Breast epithelium (tissue), 4 donors: ENCODE results near the gene KCNK10. TPM values are rescaled to one million over a fixed set of nuclear protein-coding genes. Genes with fewer than 3 reads are reported as not detected.

Experiments used
- DNase-seq, 2 donors: peaks; one replicate each; pipeline ENCODE4 v3.0.0-alpha.2; 2019; ENCODE audit warnings: low spot score in 2 of 2
- H3K27ac ChIP-seq, 2 donors: fragments of 200-600 bp; sonication (generic) in 1 of 2; one replicate each; pipeline ENCODE4 v1.5.1; 2016 to 2019; ENCODE audit warnings: mild to moderate bottlenecking in 1 of 2
- H3K27me3 ChIP-seq, 2 donors: fragments of 200-600 bp; sonication (generic) in 1 of 2; one replicate each; pipeline versions ENCODE4 v1.5.1 to v1.6.0; 2017 to 2019; ENCODE audit warnings: control low read depth in 1 of 2, mild to moderate bottlenecking in 1 of 2
- H3K36me3 ChIP-seq: fragments of 200-600 bp; one replicate; pipeline ENCODE4 v1.5.1; 2019
- H3K4me1 ChIP-seq, 2 donors: fragments of 200-600 bp; sonication (generic); one replicate each; pipeline ENCODE4 v1.5.1; 2016 to 2019; ENCODE audit warnings: control low read depth in 1 of 2
- H3K4me3 ChIP-seq, 3 donors: fragments of 200-600 bp; sonication (generic); 1 replicate in 2 of 3; 2 replicates in 1 of 3; pipeline ENCODE4 v1.5.1; 2016 to 2019; ENCODE audit warnings: mild to moderate bottlenecking in 3 of 3, moderate library complexity in 2 of 3
- H3K9me3 ChIP-seq, 2 donors: fragments of 200-600 bp; sonication (generic) in 1 of 2; one replicate each; pipeline ENCODE4 v1.5.1; 2016 to 2019; ENCODE audit warnings: control low read depth in 1 of 2
- POLR2A ChIP-seq: fragments of 450-650 bp; IDR thresholded peaks from one replicate; pipeline ENCODE4 v1.6.1; 2016; ENCODE audit warnings: antibody characterized with exemption, mild to moderate bottlenecking, moderate library complexity
- POLR2AphosphoS5 ChIP-seq, 3 donors: sonication (generic); formaldehyde crosslinking; IDR thresholded peaks; one replicate each; pipeline ENCODE4 v1.6.1; 2017; ENCODE audit warnings: antibody characterized with exemption in 3 of 3
- intact Hi-C: fragments of 100-400 bp; cut with DNase I; formaldehyde crosslinking; loops from one replicate; pipeline ENCODE4 v1.15.1; 2023; ENCODE audit warnings: low total_unique reads
- total RNA-seq, 3 donors: library from RNA; depleted of rRNA; stranded (reverse); fragments of >200 nt; gene quantifications; one replicate each; pipeline ENCODE4 v1.1.0, GENCODE V29; 2016
- TF ChIP-seq, protein P1 (sequence below), 3 donors: fragments of 450-650 bp; IDR thresholded peaks; one replicate each; pipeline ENCODE4 v1.5.1; 2016 to 2017; ENCODE audit warnings: antibody characterized with exemption in 3 of 3, mild to moderate bottlenecking in 3 of 3, moderate library complexity in 3 of 3

Gene KCNK10
- total RNA-seq, 3 donors from 2014 or later, result 0.33 TPM; not detected in 2

GRCh38 chr14:88243946-88244345 is 79.1 kb downstream of the KCNK10 start:
- Histone ChIP-seq H3K4me3 (no peak overlapping the region), H3K9me3 (no peaks in the 10 kb centered on the region), H3K4me1 (no peaks in the 10 kb centered on the region), H3K27ac (no peak overlapping the region), H3K36me3 (no peaks in the 10 kb centered on the region), H3K27me3 (peaks cover 0 to 22% of the 10 kb centered on the region in 2 donors)
- TF ChIP-seq, protein P1, sequence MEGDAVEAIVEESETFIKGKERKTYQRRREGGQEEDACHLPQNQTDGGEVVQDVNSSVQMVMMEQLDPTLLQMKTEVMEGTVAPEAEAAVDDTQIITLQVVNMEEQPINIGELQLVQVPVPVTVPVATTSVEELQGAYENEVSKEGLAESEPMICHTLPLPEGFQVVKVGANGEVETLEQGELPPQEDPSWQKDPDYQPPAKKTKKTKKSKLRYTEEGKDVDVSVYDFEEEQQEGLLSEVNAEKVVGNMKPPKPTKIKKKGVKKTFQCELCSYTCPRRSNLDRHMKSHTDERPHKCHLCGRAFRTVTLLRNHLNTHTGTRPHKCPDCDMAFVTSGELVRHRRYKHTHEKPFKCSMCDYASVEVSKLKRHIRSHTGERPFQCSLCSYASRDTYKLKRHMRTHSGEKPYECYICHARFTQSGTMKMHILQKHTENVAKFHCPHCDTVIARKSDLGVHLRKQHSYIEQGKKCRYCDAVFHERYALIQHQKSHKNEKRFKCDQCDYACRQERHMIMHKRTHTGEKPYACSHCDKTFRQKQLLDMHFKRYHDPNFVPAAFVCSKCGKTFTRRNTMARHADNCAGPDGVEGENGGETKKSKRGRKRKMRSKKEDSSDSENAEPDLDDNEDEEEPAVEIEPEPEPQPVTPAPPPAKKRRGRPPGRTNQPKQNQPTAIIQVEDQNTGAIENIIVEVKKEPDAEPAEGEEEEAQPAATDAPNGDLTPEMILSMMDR (IDR thresholded peaks at IDR 0.05), result no peak
- TF ChIP-seq POLR2AphosphoS5 (IDR thresholded peaks at IDR 0.05), result no peak
- TF ChIP-seq POLR2A, result no peak
- intact Hi-C loops, result no loop called here
- DNase-seq, result no peak

- Histone ChIP-seq H3K9me3 (no peaks in the 10 kb centered on the region), H3K27ac (no peak overlapping the region)
- intact Hi-C loops, result no loop called here
Measured at GRCh38 chr14:88242446-88242845, 80.6 kb downstream of the KCNK10 start.

DNA sequence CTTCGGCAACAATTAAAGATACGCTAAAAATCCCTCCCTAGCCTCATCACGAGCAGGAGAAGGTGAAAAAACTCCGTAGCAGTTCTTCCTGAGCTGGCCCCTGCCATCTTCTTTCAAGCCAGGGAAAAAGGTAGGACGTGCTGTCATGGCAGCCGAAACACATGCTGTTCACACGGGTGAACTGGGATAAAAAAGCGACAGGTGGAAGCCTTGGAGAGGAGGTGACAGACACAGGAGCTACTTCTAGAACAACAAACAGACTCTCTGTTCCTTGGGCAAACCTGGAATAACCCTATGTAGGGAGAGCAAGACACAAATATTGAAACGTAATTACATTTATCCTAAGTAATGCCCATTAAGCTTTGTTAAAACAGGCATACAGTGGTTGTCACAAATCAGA is 81.3 kb downstream of the KCNK10 start:
- no peaks in the 10 kb centered on the region for H3K9me3 ChIP-seq
- intact Hi-C loops, result no loop called here

More at GRCh38 chr14:88242446-88242845, 80.6 kb downstream of the KCNK10 start:
- no peaks in the 10 kb centered on the region for H3K36me3 ChIP-seq
- no peak overlapping the region for H3K4me3 ChIP-seq
- TF ChIP-seq, protein P1 (IDR thresholded peaks at IDR 0.05), result no peak
- TF ChIP-seq POLR2A (no peak), POLR2AphosphoS5 (IDR thresholded peaks at IDR 0.05) (no peak)
- H3K4me1 ChIP-seq, result no peaks in the 10 kb centered on the region
- DNase-seq, result no peak
- H3K27me3 ChIP-seq, result peaks cover 0 to 22% of the 10 kb centered on the region in 2 donors

GRCh38 chr14:88234442-88234841 is 88.6 kb downstream of the KCNK10 start:
- Histone ChIP-seq H3K9me3 (no peaks in the 10 kb centered on the region), H3K27me3 (no peaks in the 10 kb centered on the region), H3K36me3 (no peaks in the 10 kb centered on the region)

More for the DNA sequence above, 81.3 kb downstream of the KCNK10 start:
- TF ChIP-seq POLR2AphosphoS5 (IDR thresholded peaks at IDR 0.05), result no peak
- TF ChIP-seq, protein P1 (IDR thresholded peaks at IDR 0.05), result no peak
- TF ChIP-seq POLR2A, result no peak
- Histone ChIP-seq H3K4me3 (no peak overlapping the region), H3K27me3 (peaks cover 0 to 22% of the 10 kb centered on the region in 2 donors), H3K4me1 (no peaks in the 10 kb centered on the region), H3K36me3 (no peaks in the 10 kb centered on the region), H3K27ac (no peak overlapping the region)
- no peak for DNase-seq

GRCh38 chr14:88233915-88234314 is 89.2 kb downstream of the KCNK10 start:
- no peaks in the 10 kb centered on the region for H3K27me3 ChIP-seq
- H3K36me3 ChIP-seq, result no peaks in the 10 kb centered on the region
- intact Hi-C loops, result no loop called here
- H3K9me3 ChIP-seq, result no peaks in the 10 kb centered on the region
- no peaks in the 10 kb centered on the region for H3K4me1 ChIP-seq
- no peak overlapping the region for H3K27ac ChIP-seq
- DNase-seq, result no peak
- TF ChIP-seq, protein P1 (IDR thresholded peaks at IDR 0.05), result no peak
- TF ChIP-seq POLR2AphosphoS5 (IDR thresholded peaks at IDR 0.05) (no peak), POLR2A (no peak)
- H3K4me3 ChIP-seq, result no peak overlapping the region

More at GRCh38 chr14:88234442-88234841, 88.6 kb downstream of the KCNK10 start:
- H3K4me1 ChIP-seq, result no peaks in the 10 kb centered on the region
- intact Hi-C loops, result no loop called here
- no peak for DNase-seq
- no peak overlapping the region for H3K27ac ChIP-seq
- no peak overlapping the region for H3K4me3 ChIP-seq
- TF ChIP-seq, protein P1 (IDR thresholded peaks at IDR 0.05), result no peak
- no peak for TF ChIP-seq POLR2A
